ENCODE data around the gene NRXN3.

The NRXN3 gene

DNA sequence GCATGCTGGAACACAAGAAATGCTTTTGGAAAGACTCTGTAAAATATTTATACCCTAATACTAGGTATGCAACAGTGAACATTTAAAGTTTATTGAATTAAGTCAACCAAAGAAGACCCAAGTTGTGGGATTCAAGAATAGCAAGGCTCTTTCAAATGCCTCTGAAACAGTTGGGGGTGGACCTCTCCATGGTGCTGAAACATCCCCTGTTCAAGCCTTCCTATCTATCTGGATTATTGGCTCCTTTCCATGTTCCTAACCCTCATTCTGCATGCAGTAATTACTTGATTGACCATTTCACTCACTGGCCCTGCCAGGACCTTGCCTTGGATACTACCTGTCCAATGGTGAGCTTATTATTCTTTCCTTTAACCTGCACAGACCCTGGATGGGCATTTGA is 349.7 kb downstream of the NRXN3 start:
- no peak overlapping the region for H3K4me3 ChIP-seq (ENCODE audit: low read depth, low read length, poor library complexity, severe bottlenecking)
- H3K9ac ChIP-seq (ENCODE audit: low read length): no peak overlapping the region
- H2AFZ ChIP-seq (ENCODE audit: low read length): no peak overlapping the region
- no peaks in the 10 kb centered on the region for H3K9me2 ChIP-seq (ENCODE audit: low read depth, low read length)
- no peaks in the 10 kb centered on the region for H3K36me3 ChIP-seq (ENCODE audit: insufficient read depth, low read length)
- TF ChIP-seq EZH2 (IDR thresholded peaks at IDR 0.05; ENCODE audit: borderline replicate concordance, low read length): no peak
- H3K4me1 ChIP-seq (ENCODE audit: insufficient read depth, low read length, severe bottlenecking): no peaks in the 10 kb centered on the region
- H3K79me2 ChIP-seq (ENCODE audit: insufficient read depth, low read length): no peaks in the 10 kb centered on the region
- H3K9me3 ChIP-seq (ENCODE audit: low read length): no peaks in the 10 kb centered on the region
- H3K27ac ChIP-seq (ENCODE audit: low read depth, low read length, poor library complexity, severe bottlenecking): no peak overlapping the region
- no peaks in the 10 kb centered on the region for H4K20me1 ChIP-seq (ENCODE audit: insufficient read depth, low read length)
- H3K4me2 ChIP-seq (ENCODE audit: low read length): no peak overlapping the region
- H3F3A ChIP-seq (ENCODE audit: insufficient read depth, low read length): no peaks in the 10 kb centered on the region
- no peaks in the 10 kb centered on the region for H3K27me3 ChIP-seq (ENCODE audit: insufficient read depth, low read length)

GRCh38 chr14:78524196-78524595 is 354.0 kb downstream of the NRXN3 start:
- no peaks in the 10 kb centered on the region for H3K9me2 ChIP-seq (ENCODE audit: low read depth, low read length)
- no peaks in the 10 kb centered on the region for H3K36me3 ChIP-seq (ENCODE audit: insufficient read depth, low read length)
- H3K9me3 ChIP-seq (ENCODE audit: low read length): no peaks in the 10 kb centered on the region
- H3F3A ChIP-seq (ENCODE audit: insufficient read depth, low read length): no peaks in the 10 kb centered on the region
- H3K4me1 ChIP-seq (ENCODE audit: insufficient read depth, low read length, severe bottlenecking): no peaks in the 10 kb centered on the region
- H4K20me1 ChIP-seq (ENCODE audit: insufficient read depth, low read length): no peaks in the 10 kb centered on the region
- no peak overlapping the region for H2AFZ ChIP-seq (ENCODE audit: low read length)
- H3K4me2 ChIP-seq (ENCODE audit: low read length): no peak overlapping the region
- H3K79me2 ChIP-seq (ENCODE audit: insufficient read depth, low read length): no peaks in the 10 kb centered on the region
- no peak overlapping the region for H3K4me3 ChIP-seq (ENCODE audit: low read depth, low read length, poor library complexity, severe bottlenecking)
- H3K27me3 ChIP-seq (ENCODE audit: insufficient read depth, low read length): no peaks in the 10 kb centered on the region
- no peak overlapping the region for H3K9ac ChIP-seq (ENCODE audit: low read length)
- TF ChIP-seq, protein P1, sequence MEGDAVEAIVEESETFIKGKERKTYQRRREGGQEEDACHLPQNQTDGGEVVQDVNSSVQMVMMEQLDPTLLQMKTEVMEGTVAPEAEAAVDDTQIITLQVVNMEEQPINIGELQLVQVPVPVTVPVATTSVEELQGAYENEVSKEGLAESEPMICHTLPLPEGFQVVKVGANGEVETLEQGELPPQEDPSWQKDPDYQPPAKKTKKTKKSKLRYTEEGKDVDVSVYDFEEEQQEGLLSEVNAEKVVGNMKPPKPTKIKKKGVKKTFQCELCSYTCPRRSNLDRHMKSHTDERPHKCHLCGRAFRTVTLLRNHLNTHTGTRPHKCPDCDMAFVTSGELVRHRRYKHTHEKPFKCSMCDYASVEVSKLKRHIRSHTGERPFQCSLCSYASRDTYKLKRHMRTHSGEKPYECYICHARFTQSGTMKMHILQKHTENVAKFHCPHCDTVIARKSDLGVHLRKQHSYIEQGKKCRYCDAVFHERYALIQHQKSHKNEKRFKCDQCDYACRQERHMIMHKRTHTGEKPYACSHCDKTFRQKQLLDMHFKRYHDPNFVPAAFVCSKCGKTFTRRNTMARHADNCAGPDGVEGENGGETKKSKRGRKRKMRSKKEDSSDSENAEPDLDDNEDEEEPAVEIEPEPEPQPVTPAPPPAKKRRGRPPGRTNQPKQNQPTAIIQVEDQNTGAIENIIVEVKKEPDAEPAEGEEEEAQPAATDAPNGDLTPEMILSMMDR (IDR thresholded peaks at IDR 0.05; ENCODE audit: low read length): no peak
- TF ChIP-seq EZH2 (IDR thresholded peaks at IDR 0.05; ENCODE audit: borderline replicate concordance, low read length): no peak
- no peak overlapping the region for H3K27ac ChIP-seq (ENCODE audit: low read depth, low read length, poor library complexity, severe bottlenecking)

DNA sequence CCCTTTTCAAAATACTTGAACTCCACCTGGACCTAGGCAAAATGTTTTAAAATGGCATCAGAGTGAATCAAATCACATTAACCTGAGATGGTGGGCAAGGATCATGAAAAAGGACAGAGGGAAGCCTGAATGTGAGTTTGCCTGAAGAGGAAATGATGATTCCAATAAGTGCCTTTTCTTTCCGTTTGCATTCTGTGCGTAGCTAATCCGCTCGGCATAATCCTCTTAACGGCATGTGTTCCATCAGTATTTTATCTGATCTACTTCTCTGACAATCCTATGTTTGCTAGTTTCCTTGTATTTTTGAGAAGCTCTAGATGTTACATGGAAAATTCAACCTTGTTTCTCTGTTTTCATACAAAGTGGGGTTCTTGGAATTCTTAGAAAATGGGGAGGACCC is 354.6 kb downstream of the NRXN3 start:
- Histone ChIP-seq H2AFZ (ENCODE audit: low read length) (no peak overlapping the region), H3K9me3 (ENCODE audit: low read length) (no peaks in the 10 kb centered on the region), H3K79me2 (ENCODE audit: insufficient read depth, low read length) (no peaks in the 10 kb centered on the region), H3K4me3 (ENCODE audit: low read depth, low read length, poor library complexity, severe bottlenecking) (no peak overlapping the region), H3F3A (ENCODE audit: insufficient read depth, low read length) (no peaks in the 10 kb centered on the region), H3K4me2 (ENCODE audit: low read length) (no peak overlapping the region), H3K27ac (ENCODE audit: low read depth, low read length, poor library complexity, severe bottlenecking) (no peak overlapping the region), H4K20me1 (ENCODE audit: insufficient read depth, low read length) (no peaks in the 10 kb centered on the region), H3K36me3 (ENCODE audit: insufficient read depth, low read length) (no peaks in the 10 kb centered on the region), H3K4me1 (ENCODE audit: insufficient read depth, low read length, severe bottlenecking) (no peaks in the 10 kb centered on the region), H3K9me2 (ENCODE audit: low read depth, low read length) (no peaks in the 10 kb centered on the region), H3K27me3 (ENCODE audit: insufficient read depth, low read length) (no peaks in the 10 kb centered on the region), H3K9ac (ENCODE audit: low read length) (no peak overlapping the region)
- TF ChIP-seq, protein P1 (IDR thresholded peaks at IDR 0.05; ENCODE audit: low read length): no peak
- TF ChIP-seq EZH2 (IDR thresholded peaks at IDR 0.05; ENCODE audit: borderline replicate concordance, low read length): no peak

DNA sequence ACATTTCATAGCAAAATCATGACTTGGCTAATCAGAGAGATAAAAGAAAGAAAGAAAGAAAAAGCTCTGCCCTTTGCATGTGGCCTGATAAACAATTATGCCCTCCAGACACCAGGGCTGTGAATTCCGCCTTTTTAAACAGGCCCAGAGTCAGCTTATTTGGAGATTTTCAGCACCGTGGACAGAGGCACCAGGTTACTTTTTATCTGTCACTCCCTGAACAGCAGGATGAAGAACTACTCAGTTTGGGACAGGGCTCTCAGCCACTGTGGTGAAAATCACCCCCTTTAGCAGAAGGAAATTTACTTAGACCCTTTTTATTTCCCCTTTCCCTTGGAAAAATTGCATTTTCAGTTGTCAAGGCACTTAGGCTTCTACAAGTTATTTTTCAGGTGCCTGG is 359.9 kb downstream of the NRXN3 start:
- H3K9ac ChIP-seq (ENCODE audit: low read length): no peak overlapping the region
- no peak overlapping the region for H3K27ac ChIP-seq (ENCODE audit: low read depth, low read length, poor library complexity, severe bottlenecking)
- H3K4me3 ChIP-seq (ENCODE audit: low read depth, low read length, poor library complexity, severe bottlenecking): no peak overlapping the region
- no peaks in the 10 kb centered on the region for H3K79me2 ChIP-seq (ENCODE audit: insufficient read depth, low read length)
- H3K4me2 ChIP-seq (ENCODE audit: low read length): no peak overlapping the region
- H2AFZ ChIP-seq (ENCODE audit: low read length): no peak overlapping the region
- H3K27me3 ChIP-seq (ENCODE audit: insufficient read depth, low read length): no peaks in the 10 kb centered on the region
- no peak for TF ChIP-seq EZH2 (IDR thresholded peaks at IDR 0.05; ENCODE audit: borderline replicate concordance, low read length)
- TF ChIP-seq, protein P1 (IDR thresholded peaks at IDR 0.05; ENCODE audit: low read length): no peak
- no peaks in the 10 kb centered on the region for H3K4me1 ChIP-seq (ENCODE audit: insufficient read depth, low read length, severe bottlenecking)
- H3K9me2 ChIP-seq (ENCODE audit: low read depth, low read length): no peaks in the 10 kb centered on the region
- H3F3A ChIP-seq (ENCODE audit: insufficient read depth, low read length): no peaks in the 10 kb centered on the region
- H3K9me3 ChIP-seq (ENCODE audit: low read length): no peaks in the 10 kb centered on the region
- no peaks in the 10 kb centered on the region for H4K20me1 ChIP-seq (ENCODE audit: insufficient read depth, low read length)
- H3K36me3 ChIP-seq (ENCODE audit: insufficient read depth, low read length): no peaks in the 10 kb centered on the region

All from OCI-LY1 (cell line).